HG03039 (cell line): ENCODE results near the gene PLCG1.
"Not testable (repeated sequence)": the region's sequence is repeated elsewhere in the genome, so short reads cannot be mapped to it uniquely, and the experiment has no call there.

Experiments
- ATAC-seq: cut with Tn5 transposase; IDR thresholded peaks from one replicate; pipeline ENCODE4 v1.9.1; 2021; ENCODE audit warnings: mild to moderate bottlenecking, moderate library complexity; ENCODE audit not compliant: unreplicated experiment

PLCG1 gene

DNA sequence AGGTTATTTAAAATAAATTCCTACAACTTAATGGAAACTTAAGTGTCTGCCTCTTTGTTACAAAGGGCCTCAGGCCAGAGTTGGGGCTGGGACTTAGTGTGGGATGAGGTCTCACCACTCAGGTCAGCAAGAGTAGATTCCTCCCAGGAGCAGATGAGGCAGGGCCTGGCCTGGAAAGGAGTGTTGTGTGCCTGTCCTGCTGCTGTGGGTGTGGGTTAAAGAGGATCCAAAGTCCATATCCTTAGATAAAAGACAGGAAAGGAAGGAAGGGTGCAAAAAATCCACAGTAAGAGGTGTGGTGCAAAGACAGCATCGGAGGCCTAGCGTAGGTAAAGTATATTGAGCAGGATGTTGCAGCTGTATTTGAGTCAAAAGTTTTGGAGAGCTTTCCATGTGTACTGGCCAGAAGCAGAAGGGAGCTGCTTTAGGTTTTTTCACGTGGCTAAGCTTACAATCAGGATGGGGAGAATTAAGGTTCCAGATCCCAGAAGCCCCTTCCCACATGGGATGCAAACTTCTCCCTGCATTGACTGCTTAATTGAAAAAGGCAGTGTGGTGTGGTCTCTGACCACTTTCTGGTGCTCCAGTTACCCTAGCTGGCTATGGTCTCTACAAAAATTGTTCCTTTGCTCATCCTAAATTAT lies 12.8 kb upstream of the PLCG1 start:
- ATAC-seq: no peak

DNA sequence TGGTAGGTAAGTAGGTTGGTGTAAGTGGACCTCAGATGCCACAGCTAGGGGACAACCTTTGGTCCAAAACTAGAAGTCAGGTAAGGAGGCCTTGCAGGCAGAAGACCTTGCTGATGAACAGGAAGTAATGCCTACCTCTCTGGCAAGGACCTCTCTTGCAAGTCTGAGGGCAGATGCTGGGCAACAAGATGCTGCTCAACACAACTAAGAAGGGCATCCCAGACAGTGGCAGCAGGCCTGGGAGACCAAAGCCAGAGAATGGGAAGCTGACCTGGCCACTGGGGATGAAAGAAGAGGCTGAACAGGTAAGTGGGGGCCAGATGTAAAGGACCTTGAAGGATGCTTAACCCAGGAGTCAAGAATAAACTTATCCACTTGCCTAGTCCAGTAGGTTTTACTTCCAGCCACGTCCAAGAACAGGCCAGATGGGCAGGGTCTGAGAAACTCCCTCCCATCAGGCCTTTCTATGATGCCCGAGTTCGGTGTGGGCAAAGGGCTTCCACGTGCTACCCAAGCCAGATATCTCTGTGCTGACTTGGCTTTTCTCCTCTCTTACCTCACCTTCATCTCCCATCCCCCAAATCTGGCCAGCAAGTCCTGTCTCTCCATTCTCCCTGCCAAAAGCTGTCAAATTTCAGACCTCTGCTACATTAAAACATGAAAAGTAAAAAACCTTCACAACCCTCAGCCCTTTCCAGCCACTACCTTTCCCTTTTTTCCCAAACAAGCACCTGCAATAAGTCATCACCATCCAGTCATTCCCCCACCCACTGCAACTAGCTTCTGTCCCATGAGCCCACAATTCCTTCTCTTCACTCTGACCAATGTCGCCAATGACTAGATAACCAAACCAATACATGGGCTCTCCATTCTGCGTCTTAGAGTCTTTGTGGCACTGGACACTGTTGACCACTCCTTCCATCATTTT lies 11.5 kb upstream of the PLCG1 start:
- ATAC-seq: no peak

DNA sequence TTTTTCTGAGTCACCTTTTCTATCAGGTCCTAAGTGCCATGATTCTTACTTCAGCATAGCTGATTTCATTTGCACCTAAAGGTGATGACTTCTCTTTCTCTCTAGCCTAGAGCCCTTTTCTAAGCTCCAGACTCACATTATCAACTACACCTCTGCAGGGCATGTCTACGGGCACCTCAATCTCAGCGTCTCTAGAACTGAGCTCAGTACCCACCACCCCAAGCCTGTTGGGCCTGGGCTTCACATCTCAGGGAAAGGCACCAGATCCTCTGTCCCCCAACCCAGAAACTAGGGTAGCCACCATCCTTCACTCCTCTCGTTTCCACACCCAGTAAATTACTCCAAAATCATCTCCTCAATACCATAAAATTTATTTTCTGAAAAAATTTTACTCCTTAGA lies 10.6 kb upstream of the PLCG1 start:
- no peak for ATAC-seq

DNA sequence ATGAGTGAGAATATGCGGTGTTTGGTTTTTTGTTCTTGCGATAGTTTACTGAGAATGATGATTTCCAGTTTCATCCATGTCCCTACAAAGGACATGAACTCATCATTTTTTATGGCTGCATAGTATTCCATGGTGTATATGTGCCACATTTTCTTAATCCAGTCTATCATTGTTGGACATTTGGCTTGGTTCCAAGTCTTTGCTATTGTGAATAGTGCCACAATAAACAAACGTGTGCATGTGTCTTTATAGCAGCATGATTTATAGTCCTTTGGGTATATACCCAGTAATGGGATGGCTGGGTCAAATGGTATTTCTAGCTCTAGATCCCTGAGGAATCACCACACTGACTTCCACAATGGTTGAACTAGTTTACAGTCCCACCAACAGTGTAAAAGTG lies 9.0 kb upstream of the PLCG1 start:
- not testable (repeated sequence) for ATAC-seq

DNA sequence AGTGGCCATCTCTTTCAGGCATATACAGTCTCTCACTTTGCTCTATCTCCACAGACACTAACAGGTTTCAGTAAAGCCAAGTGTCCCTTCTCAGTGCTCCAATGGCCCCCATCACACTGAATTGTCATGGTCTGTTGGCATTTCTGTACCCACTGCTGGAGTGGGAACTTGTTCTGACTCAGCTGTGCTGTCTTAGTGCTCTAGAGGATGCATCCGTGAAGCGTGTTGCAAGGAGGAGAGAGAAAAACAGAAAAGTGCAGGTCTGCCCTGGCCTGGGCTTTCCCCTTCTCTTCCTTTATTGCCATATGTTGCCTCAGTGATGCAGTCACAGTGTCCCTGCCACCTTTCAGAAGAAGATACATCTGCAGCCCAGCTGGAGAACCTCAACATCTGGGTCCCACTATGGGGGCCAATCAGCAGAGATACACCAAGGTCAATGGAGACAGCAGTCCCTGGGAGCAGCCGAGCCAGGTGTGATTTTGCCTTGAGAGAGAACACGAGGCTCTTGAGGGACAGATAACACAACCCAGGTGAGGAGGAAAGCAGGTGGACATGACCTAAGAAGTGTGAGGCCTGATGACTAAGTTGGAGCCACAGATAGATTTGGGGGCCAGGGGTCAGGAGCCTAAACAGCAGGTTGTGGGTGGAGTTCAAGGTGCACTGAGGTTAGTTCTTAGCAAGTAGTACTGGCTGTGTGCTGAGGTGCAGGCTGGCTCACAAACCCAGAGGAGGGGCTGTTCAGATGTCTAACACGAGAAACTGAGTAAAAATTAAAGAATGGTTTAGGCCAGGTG lies 5.6 kb upstream of the PLCG1 start:
- ATAC-seq: no peak

DNA sequence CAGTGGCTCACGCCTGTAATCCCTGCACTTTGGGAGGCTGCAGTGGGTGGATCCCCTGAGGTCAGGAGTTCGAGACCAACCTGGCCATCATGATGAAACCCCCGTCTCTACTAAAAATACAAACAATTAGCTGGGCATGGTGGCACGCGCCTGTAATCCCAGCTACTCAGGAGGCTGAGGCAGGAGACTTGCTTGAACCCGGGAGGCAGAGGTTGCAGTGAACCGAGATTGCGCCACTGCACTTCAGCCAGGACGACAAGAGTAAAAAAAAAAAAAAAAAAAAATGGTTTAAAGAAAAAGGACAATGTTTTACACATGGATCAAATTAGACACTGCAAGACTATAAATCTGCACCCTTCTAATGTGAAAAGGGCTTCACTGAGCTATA lies 5.0 kb upstream of the PLCG1 start:
- not testable (repeated sequence) for ATAC-seq

DNA sequence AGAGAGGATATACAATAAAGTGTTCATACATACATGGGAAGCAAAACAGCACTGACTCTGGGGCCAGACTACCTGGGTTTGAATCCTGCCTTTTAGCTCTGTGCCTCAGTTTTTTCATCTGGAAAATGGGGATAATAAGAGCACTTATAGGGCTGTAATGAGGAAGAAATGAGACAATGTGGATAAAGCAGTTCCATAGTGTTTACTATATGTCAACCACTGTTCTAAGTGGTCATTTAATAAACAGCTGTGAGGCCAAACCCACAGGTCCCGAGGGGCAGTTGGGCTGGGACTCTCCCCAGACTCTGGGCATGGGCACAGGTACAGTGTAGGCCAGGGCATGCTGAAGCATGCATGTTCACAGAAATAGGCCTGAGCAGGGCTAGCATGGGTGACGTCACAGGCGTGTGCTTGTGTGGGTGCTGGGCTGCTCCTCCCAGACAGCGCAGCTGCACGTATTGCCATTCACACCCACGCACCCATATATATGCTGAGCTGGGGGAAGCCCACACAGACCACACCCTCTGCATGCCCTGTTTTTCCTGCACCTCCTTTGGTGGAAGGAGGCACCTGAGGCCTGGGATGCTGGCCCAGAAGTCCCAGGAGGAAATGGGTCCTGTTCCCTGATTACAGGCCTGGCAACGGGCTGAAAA lies 3.5 kb upstream of the PLCG1 start:
- peak; percentile 37 for ATAC-seq

DNA sequence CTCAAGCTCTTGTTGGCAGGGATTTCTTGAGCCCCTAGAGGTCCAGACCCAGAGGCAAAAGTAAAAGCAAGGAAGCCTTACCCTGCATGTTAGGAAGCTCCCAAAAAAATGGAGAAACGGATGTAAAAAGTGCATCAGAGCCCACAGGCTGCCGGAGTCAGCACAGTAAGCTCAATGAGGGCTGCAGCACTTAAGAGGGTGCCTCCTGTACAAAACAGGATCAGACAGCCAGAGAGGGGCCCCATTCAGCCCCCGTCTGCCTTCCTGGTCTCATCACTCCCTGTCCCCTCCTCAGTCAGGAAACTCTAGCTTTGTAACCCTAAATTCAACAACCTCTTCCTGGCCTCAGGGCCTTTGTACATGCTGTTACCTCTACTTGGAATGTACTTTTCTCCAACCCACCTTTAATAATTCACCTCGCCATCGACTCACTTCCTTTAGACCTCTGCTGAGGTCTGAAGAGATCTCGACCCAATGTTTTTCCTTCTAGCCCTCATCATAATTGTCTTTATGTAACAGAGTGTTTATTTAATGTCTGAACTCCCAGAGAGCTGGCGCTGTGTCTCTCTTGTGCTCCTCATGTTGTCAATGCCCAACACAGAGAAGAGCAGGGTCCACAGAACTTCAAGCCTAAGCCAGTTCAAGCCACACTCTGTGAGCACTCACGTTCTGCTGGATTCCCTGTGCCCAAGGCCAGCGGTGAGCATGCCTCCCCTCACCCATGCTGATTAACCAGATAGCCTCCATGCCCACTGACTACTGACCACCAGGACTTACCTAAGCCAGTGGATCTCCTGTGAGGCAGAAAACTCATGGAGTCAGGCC lies 2.8 kb upstream of the PLCG1 start:
- ATAC-seq: no peak

DNA sequence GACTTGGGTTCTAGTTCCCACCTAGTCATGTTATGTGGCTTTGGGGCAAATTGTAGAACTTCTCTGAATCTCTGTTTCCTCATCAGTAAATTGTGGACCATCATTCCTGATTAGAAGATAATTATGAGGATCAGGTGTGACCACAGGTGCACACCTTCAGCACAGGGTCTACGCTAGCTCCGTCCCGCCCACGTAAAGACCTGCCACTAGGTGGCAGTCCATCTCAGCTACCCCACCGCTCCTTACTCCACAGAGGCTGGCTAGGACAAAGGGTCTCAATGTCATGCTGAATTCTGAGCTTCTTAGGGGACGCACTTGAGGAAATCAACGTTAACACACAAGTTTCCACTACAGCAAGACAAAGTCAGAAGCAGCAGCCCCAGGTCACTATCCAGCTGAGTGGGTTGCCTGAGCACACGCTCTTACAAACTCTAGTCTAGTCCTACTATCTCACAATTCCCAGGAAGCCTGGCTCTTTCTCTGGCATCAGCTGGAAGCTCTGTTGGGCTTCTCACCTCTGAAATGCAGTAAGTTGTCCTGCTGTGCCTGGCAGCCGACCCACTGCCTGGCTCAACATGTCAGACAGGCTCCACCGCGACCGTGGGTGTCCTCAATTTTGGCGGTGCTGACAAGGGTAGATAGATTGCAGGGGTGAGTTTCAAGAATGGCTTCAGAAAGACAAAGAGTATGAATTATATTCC lies 2.0 kb upstream of the PLCG1 start:
- ATAC-seq: no peak

DNA sequence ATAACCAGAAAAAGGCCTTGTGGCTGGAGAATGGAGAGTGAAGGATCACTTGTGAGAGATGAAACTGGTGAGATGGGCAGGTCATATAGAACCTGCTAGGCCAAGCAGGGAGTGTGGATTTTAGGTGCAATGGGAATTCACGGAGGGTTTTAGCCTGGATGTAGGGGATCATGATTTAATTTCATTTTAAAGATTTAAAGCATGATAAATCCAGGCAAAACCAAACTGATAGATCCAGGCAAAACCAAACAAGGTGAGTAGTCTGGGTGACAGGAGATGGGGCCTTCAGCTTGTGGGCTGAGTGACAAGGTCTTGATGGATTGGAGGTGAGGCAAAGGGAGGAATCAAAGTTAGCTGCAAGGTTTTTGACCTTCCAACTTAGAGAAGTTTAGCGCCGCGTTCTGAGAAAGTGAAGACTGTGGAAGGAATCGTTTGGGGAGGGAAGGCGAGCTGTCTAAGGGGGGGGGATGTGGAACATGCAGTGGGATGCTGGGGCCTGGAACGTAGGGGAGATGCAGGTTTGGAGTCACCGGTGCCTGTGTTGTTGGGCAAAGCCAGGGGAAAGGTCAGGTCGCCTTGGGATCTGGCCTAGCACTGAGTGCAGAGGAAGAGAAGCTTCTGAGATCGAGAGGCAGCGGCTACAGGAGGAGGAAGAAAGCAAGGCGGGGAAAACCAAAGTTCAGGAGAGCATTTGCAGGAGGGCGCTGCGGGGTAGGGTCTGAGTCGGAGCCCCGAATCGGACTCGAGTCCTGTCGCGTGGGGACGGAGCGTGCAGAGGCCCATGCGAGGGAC lies 1.3 kb upstream of the PLCG1 start:
- no peak for ATAC-seq

DNA sequence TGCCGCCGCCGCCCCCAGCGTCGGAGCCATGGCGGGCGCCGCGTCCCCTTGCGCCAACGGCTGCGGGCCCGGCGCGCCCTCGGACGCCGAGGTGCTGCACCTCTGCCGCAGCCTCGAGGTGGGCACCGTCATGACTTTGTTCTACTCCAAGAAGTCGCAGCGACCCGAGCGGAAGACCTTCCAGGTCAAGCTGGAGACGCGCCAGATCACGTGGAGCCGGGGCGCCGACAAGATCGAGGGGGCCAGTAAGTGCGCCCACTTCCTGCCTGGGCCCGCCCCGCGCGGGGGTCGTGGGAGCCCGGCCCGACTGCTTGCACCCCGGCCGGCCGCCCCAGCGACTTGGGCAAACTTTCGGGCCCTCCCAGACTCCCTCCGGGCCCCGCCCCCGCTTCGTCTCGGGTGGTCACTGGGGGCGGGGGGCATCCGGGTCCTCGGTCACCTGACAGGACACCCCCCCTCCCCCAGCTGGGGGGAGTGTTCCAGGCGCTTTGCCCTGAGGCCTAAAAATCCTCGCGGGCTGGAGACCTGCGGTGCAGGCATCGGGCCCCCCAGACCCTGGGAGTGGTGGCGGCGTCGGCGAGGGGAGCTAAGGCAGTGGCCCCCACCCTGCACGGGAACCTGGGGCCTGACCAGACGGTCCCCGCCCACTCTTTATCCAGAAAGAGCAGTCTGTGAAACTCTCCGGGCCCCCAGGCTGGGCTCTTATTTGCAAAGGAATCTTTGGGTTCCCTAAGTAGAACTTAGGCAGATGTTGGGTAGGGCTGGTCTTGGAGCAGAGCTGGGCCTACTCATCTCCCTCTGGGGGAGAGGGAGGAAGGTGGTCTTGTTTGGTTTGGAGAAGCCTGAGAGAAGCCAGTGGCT lies 501 bp downstream of the PLCG1 start:
- peak; percentile 10 for ATAC-seq

DNA sequence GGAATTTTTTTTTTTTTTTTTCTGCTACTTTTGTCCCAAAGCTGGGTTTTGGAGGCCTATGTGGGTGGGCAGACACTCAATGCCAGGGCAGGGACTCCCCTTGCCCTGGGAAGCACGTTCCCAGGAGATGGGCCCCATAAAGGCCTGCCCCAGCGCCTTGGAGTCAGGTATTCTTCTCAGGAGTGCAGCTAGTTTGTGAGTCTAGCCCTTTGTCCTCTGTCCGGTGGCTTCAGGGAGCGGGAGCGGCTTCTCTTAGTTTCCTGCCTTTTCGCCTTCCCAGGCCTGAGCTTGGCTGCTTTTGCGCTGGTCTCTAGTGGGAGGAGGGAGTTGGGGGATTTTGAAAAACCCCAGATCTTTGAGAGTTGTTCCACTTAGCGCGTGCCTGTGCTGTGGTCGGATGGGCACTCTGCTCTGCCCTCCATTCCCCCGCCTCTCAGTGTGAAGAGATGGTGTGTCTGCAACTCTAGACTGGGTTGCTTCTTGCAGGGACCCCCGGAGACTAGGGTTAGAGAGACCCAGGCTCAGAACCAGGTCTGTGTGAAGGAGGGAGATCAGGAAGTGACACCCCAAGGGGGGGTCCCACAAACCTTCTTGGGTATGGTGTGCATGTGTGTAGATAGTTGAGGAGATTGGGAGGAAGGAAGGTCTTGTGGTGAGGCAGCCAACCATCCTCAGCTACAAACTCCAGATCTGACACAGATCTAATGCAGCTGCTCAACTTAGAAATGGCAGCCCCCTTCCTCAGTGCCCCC lies 1.3 kb downstream of the PLCG1 start:
- no peak for ATAC-seq

DNA sequence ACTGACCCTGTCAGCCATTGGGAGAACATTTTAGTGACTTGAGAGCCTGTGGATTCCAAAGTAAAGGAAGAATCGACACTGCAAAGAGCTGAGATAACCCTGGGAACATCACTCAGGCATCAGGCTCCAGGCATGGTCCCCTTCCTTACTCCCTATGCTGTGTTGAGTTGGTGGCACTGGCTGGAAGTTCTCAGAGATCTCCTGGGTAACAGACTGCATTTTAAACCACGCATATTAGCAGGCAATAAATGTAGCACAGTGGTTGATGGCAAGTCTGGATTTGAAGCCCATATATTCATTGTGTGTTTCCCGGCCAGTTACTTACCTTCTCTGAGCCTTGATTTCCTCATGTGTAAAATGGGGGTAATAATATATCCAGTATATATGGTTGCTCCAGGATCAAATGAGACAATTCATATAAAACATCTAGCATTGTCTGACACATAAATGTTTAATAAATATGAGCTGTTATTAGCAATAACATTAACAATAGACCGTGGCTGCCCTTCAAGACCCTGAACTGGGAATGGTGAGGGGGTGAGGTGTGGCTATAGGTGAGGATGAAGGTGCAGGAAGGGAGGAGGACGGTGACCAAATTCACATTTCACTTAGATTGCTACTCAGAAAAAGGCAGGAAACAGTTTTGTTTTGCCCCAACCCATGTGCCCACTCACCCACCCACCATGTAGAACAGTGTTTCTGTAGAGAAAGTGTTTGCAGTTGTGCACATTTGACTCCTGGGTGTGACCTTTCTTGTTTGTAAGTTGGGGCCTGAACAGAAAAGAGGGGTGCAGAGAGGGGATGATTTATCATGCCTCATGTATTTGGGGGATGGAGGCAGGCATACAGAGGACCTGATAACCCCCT lies 2.1 kb downstream of the PLCG1 start:
- ATAC-seq: no peak

DNA sequence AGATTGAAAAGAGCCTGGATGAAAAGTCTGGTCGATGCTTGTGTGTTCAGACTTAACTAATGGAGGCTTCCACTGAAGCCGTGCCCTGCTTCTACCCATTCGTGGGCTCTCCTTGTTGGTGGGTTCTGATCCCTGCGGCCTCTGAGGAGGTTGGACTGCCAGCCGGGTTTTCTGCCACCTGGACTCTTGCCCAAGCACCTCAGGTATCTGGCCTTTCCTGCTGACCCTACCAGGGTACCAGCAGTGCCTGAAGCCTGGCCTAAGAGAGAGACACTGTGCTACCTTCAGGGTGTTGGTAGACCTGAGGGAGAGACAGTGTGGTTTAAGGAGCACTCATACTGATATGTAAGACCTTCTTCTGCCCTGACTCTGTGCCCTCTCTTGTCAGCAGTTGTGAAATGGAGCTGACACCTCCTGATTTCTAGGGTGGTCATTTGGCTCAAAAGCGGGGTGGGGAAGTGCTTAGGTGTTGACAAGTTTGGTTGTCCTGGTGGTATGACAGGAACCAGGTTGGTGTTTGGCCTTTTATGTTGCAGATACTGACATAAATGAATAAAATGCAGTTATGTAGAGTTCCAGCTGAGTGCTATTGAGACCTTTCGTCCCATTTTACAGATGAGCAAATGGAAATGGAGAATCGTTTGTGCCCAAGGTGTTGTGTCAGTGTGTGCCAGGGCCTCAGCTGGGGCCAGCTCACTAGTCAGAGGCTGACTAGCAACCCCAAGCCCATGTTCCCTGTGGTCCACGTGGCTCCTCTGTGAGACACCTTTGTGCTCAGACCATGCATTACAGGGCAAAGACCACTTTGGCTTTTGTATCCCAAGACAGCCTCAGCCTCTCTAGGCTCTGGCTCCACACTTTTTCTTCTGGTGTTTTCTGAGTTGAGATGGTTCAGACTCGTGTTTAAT lies 3.1 kb downstream of the PLCG1 start:
- ATAC-seq: no peak

DNA sequence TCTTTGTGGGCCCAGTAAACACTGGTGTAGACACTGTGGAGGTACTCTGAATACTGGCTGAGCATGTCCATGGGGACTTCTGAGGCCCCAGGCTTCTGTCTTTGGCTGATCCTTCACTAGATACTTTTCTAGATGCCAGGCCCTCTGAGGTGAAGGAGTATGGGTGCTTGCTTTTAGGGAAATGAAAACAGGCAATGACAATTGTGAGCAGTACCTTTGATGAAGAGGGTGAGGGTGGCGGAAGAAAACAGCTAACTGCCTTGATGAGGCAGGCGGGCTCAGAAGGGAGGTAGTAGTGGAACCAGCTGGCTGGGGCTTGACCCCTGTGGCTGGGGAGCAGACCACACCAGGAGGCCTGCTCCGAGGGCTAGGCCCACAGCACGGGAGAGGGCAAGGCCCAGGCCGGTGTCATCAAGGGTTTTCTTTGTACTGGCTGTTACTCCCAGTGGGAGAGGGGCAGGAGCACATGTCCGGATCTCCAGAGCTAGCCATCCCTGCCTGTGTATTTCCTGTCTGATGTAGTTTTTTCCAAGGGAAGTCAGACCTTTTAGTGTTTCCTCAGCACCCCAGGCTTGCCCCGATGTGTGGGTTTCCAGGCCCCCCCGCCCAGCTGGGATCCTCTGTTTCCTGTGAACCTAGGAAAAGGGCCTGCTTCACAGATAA lies 3.9 kb downstream of the PLCG1 start:
- no peak for ATAC-seq
